ENCODE measurements around the gene CD276.

Gene CD276

DNA sequence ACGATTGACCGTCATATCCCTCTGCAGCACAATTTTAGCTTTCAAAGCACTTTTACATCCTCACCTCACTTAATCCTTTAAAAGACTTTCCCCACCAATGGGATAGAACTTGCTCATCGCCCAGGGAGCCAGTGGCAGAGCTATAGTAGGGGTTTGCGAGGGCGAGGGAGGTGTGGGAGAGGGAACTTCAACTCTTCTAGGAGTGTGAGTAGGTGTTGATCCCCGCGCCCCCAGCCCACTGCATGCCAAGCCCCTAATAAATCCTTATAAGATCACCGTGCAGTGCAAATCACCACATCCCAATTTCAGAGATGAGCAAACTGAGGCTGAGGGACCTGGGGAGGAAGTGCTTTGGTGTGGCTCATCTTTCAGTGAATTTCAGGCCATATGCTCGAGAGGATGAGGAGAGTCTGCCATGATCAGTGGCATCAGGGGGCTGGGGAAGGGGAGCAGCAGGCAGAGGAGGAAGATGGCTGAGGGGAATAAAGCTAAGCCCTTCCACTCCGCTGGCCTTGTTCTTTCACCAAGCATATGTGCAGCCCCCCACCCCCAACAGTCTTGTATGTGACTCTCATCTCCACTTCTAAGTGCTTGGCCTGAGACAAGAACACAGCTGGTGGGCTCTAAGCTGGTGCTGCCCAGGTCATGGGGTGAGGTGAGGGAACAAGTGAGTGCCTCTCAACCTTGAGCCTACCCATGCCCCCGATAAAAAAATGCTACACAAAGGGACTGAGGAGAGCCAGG is 63.8 kb downstream of the CD276 start:
- no peak for DNase-seq (ENCODE audit: low spot score)

DNA sequence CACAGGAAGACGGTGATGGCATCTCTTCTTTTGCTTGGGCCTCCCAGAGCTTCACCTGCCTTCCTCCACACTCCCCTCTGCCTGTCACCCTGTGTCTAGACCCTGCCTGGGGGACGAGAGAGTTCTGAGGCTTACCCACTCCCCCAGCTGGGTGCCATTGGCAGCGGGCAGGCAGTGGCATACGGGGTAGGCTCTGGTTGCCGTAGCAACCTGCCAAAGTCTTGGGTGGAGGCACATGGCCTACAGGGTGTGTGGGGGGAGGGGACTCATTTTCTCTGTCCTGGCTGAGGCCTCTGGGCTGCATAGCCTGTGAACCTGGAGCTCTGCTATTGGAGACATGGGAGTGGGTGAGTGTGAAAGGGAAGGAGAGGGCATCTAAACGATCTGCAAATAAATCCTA is 64.5 kb downstream of the CD276 start:
- DNase-seq (ENCODE audit: low spot score) = no peak

DNA sequence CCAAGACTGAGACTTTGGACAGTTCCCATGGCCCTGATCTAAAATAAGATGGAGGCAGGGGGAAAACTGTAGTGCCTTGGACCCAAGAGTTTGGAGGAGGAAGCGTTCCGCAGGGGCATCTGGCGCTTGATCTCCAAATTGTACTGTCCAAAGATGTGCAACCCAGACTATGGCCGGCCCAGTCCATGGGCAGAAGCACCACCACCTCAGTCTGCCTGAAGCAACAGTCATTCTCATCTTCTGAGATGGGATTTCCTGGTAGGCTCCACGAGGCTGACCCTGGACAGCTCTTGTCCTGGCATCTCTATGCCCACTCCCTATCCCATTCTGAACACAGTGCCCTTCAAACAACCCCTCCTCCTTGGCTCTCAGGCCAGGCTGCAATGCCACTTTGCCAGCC is 65.3 kb downstream of the CD276 start:
- no peak for DNase-seq (ENCODE audit: low spot score)

DNA sequence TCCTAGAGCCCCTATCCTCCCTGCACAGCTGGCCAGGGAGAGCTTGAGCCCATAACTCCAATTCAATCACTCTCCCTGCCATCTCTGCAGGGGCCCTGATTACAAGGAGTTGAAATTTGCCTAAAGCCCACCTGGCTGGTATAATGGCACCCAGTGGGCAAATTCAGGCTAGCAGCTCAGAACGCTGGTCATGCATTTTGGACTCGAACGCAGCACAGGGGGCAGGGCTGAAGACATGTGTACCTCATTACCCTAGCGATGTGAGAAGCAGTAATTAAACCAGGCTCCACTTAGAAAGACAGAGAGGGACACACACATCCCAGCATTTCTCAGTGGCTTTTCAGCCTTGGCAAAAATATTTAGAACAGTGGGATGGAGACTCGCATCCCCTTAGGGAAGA is 65.8 kb downstream of the CD276 start:
- DNase-seq (ENCODE audit: low spot score) = no peak

DNA sequence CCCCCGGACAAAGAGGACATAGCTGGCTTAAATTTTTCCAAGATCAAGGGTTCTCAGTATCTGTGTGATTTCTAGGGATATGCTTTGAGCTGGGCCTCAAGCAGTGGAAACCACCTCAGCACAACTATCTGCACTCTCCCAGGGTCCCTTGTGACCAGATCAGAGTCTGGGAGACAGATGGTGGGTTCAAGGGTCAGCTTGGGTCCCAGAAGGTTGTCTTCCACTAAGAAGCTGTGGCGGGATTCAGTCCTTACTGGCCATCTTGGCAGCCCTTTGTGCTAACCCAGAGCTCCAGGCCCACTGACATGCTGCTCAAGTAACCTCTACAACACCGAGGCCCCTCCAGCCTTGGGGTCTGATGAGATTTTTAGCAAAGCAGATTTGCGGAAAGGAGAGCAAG is 66.3 kb downstream of the CD276 start:
- no peak for DNase-seq (ENCODE audit: low spot score)

DNA sequence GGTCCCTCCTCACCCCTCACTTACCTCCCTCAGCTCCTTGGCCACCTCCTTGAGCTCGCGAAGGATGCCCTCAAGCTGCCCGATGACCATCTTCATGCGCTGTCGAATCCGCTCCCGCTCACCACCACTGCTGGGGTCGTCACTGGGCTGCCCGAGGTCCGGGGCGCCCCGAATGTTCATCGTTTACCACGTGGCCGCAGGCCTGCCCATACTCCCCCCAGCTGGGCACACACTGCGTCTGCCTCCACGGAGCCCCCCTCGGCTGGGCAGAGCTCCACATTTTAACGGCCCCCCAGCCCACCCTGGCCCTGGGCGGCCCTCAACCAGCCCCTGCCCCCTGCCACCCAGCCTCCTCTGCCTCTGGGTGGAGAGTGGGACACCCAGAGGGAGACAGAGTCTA is 66.8 kb downstream of the CD276 start:
- DNase-seq (ENCODE audit: low spot score) = no peak

DNA sequence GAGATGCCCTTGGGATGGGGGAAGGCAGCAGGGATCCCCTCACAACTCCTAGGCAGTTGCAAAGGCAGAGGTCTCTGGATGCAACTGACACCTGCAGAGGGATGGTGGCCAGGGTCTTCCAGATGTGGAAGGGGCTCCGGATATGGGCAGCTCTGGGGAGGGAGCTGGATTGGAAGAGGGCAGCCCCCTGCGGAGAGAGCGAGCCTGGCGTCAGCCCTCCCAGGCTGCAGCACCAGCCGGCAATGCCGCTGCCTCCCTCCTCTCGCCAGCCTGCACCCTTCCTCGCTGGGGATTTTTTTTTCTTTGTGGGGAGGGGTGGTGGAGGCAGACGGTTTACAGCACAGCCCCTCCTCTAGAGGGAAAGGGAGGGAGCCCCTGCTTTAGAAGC is 67.3 kb downstream of the CD276 start:
- no peak for DNase-seq (ENCODE audit: low spot score)

DNA sequence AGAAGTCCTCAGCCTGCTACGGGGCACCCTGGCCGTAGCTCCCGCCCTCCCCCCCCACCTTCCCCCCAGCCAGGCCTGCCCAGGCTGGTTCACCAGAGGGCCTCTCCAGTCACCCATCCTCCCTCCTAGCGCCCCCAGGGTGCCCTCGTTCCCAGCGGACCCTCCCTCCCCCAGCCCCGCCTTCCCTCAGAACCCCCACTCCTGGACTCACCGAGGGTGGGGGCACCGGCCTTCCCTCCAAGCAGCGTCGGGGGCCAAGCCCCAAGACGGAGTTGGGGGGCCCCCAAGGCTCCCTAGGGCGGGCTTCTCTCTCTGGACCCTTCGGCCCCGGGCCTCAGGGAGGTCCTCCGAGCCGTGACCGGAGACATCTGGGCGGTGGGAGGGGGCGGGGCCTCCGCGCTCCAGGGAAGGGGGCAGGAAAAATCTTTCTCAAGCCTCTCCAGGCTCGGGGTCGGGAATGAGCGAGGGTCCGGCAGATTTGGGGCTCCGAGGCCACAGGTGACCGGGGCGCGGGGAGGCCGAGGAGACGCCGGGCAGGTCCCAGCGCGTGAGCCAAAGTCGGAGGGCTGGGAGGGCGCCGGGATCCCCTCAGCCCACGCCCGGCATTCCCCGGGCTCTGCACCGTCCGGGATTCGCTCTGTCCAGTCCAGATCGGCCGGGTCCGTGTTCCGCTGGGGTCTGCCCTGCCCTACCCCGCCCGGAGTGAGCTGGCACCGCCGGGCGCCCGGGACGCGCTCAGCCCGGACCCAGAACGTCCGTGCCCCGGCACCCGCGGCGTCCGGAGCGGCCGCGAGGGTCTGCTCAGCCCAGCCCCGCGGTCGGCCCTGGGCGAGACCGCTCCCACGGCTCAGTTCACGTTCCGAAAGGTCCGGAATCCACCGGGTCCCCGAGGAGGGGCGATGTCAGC is 68.0 kb downstream of the CD276 start:
- DNase-seq (ENCODE audit: low spot score) = no peak

DNA sequence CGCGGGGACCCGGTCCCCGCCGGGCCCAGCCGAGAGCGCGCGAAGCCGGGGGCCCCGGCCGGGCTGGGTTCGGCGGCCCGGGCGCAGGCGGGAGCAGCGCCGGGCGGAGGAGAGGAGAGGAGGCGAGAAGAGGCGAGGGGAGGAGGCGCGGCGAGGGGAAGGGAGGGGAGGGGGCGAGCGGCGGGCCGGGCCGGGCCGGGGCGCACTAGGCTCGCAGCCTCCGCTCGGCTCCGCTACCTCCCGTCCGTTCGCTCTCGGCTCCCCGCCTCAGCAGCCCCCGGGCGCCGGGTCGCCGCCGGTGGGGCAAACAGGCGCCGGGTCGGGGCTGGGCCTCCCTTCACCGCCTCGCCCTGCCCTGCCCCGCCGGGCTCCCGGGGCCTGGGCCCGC is 68.6 kb downstream of the CD276 start:
- DNase-seq (ENCODE audit: low spot score) = no peak

DNA sequence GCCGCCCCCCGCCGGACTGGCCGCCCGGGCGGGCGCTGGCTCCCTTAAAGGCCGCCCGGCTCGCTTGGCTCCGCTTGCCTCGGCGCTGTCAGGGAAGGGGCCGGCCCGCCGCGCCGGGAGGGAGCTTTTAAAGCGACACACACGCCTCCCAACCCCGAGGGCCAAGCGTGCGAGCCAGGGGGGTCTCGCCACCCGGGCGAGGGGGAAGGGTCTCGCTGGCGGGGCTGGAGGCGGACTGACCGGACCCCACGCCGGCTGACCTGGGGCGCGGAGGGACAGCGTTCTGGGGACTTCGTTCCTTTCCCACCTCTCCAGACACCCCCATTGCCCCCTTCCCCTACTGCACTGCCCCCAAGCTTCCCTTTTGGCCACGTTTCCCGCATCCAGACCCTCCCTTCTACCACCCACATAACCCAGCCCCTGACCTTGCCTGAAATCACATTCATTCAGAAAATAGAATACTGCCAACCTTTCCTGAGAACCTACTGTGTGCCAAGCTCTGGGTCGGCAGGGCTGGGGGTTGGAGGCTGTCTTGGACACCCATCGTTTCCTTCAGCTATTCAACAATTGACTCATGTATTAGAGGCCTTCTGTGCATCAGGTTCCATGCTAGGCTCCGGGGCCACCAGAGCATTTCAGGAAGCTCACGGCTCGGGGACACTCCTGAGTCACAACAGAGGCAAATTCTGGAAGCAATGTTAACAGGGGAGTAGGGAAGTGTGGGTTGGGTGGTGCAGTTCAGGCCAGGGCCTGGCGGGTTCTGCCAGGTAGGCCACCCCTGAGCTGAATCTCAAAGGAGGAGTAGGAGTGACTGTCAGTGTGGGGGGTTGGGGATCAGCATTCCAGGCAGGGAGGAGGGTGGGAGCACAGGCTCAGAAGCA is 69.3 kb downstream of the CD276 start, which contains the start of gene INSYN1:
INSYN1 (minus strand) TSS at position 102 of the 881 bp plus-strand sequence. CDS start 2,221 bp downstream, outside the sequence.
- DNase-seq (ENCODE audit: low spot score) = no peak

DNA sequence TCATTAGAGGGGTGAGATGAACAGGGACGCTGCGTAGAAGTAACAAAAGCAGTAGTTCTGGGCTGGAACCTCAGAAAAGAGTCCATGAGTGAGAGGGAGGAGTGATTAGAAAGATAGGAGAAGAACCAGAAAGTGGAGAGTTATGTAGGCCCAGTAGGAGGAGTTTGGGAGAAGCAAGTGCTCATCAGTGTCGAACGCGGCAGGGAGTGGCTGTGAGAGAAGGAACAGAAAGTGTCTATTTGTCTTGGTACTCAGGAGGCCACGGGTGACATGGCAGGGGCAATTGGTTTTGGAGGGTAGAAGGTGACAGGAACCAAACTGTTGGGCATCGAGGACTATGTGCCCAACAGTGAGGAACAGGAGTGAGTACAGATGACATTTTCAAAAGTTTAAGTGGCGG is 70.3 kb downstream of the CD276 start:
- no peak for DNase-seq (ENCODE audit: low spot score)

DNA sequence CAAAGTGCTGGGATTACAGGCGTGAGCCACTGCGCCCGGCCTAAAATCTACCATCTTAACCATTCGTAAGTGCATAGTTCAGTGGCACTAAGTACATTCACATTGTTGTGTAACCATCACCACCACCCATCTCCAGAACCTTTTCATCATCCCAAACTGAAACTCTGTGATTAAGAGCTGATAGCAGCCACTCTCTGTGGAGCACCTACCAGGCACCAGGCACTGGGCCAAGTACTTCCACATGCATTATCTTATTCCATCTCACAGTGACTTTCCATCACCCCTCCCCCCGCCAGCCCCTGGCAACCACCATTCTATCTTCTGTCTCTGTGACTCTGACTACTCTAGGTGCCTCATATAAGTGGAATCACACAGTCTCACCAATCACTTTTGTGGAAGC is 71.3 kb downstream of the CD276 start:
- DNase-seq (ENCODE audit: low spot score) = no peak

DNA sequence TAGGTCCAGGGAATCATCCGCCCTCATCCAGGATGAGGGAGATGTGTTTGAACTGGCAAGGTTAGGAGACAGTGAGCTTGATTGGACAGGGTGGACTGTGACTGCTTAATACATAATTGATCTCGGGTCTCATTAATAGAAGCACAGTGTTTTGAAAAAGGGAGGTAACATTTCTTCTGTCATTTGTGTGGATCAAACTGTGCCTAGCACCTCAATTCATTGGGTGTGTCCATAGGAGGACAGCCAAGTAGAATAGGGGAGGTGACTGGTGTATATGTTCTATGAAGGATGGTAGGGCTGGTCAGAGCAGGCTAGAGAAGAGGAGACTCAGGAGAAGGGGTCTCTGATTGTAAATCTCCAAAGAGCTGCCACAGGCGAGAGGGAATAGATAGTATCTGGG is 71.8 kb downstream of the CD276 start:
- DNase-seq (ENCODE audit: low spot score) = no peak

DNA sequence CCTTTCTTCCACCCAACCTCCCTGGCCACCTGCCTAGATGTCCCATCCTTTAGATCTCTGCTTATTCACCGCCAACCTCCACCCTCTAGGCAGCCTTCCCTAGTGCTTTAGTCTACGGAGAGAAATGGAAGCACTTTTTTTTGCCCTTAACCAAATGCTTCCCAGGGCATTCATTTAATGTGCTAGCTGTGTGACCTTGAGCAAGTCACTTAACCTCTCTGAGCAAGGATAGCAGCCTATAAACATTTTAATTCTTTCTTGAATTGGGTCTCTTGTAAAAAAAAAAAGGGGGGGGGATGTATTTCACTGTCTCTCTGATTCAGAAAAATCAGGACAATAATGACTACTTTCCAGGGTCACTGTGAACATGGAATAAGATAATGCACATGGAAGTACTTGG is 72.2 kb downstream of the CD276 start:
- no peak for DNase-seq (ENCODE audit: low spot score)

DNA sequence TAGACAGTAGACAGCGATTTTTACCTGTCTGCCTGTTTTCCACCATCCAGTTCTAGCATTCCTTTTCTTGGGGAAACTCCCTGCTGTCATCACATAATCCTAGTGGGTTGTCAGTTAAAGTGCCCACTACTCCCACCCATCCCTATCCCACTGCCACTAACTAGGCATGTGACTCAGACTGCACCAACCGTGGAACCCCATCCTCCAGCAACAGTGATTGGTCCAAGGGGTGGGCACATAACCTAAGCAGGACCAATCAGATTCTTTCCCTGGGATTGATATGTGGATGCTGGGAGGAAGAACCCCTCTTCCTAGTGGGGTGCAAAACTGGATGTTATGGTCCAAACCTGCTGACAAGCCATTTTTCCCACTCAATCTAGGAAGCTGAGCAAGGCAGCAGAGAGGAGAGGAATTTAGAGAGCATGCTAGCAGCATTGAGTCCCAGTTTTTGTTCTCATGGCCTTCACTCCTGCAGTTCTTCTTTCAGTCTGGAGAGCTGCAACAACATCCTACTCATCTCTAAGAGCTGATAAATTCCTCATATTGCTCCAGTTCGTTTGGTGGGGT is 72.8 kb downstream of the CD276 start:
- no peak for DNase-seq (ENCODE audit: low spot score)

DNA sequence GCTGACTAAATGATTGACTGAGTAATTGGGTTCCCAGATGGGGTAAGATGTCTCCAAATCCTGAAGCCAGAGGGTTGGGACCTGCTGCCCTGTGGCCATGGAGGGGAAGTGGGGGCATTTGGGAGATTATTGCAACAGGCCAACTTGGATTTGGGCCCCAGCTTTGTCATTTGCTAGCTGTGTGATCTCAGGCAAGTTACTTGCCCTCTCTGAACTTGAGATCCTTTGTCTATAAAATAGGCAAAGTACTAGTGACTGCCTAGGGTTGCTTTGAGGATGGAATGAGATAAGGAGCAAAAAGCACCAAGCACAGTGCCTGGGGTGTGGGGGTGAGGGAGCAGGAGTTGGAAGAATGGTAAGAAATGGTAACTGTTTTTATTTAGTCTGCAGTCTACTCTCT is 73.4 kb downstream of the CD276 start:
- DNase-seq (ENCODE audit: low spot score) = no peak

DNA sequence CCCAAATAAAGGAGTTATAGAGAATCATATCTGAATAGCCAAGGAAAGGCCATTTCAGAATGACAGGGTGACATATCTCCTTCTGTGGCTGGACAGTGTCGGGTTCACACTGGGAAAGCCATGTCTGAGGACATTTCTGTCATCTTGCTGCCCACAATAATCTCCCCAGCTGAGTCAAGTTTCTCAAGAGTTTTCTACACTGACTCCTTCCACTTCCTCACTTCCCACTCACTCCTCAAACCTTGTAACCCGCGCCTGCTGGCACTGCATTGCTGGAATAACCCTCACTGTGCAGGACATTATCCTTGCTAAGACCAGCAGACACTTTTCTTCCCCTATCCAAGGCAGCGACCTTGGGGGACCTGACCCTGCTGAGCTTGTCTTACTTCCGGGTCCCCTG is 74.3 kb downstream of the CD276 start:
- no peak for DNase-seq (ENCODE audit: low spot score)

DNA sequence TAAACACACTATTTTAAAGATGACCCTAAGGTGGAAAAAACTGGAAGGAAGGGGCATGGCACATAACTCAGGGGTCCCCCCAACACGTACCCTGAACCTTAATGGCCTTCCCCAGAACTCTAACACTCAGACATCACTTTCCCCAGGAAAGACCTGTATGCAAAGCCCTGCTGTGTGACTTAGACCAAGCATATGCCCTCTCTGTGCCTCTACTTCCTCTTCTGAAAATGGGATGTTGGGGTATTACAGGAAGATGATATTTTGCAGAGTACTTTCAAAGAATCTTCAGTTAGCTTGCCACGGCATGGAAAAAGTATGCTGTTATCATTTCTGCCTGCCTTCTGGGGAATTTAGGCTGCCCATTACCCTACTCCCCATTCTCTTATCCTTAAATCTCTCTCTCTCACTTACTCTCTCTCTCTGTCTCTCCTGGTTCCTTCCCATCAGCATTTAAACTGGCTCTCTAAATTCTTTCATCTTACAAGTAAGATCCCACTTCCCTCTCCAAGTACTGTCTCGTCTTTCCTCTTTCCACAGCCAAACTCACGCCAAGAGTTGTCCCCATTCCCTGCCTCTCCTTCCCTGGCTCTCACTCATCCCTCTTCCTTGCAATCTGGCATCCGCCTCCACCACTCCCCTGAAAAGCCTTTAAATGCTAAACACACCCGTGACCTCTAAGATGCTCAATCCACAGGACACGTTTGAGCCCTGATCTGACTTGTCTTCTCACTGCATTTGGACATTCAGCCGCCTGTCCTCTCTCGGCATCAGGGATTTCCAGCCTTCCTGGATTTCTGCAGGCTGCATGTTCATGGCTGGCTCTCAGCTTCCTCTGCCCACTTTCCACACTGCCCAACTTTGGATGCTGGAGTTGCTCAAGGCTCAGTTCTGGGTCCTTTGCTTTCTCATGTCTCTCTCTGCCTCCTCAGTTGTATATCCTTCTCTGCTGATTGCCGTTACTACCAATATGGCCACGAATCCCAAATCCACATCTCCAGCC is 76.4 kb downstream of the CD276 start:
- DNase-seq (ENCODE audit: low spot score) = no peak

DNA sequence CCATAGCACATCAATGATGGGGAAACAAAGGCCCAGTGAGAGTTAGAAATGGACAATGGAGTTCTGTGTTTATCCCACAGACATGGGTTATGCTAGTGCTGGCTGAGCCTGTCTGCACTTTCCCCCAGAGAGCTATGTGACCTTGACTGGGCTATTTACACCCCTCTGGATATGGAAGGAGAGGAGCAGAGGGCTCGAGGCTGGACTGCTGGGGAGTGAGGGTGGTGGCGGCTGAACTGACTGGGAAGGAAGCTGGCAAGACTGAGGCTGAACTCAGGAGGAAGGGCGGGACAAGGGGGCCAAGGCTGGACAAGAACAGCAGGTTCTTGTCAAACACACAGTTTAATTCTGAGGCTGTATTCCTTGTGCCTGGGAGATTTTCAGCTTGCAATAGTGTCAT is 79.7 kb downstream of the CD276 start:
- DNase-seq (ENCODE audit: low spot score) = no peak
